ENCODE results near the gene PTGES.
A peak's percentile ranks its signal among the peaks of the same experiment; 100 is the strongest.
"Not testable (repeated sequence)": the region's sequence is repeated elsewhere in the genome, so short reads cannot be mapped to it uniquely, and the experiment has no call there.

Gene PTGES

GRCh38 chr9:129776938-129777768, 24.3 kb upstream of the PTGES start:
- no peak overlapping the region for H3K4me3 ChIP-seq (ENCODE audit: low read depth, low read length)
- DNase-seq (ENCODE audit: low read depth, low spot score), result peak; percentile 100
- in situ Hi-C loops (cut with HindIII; ENCODE audit: low sequenced_read_pairs), result no loop called here
- TF ChIP-seq, protein P1, sequence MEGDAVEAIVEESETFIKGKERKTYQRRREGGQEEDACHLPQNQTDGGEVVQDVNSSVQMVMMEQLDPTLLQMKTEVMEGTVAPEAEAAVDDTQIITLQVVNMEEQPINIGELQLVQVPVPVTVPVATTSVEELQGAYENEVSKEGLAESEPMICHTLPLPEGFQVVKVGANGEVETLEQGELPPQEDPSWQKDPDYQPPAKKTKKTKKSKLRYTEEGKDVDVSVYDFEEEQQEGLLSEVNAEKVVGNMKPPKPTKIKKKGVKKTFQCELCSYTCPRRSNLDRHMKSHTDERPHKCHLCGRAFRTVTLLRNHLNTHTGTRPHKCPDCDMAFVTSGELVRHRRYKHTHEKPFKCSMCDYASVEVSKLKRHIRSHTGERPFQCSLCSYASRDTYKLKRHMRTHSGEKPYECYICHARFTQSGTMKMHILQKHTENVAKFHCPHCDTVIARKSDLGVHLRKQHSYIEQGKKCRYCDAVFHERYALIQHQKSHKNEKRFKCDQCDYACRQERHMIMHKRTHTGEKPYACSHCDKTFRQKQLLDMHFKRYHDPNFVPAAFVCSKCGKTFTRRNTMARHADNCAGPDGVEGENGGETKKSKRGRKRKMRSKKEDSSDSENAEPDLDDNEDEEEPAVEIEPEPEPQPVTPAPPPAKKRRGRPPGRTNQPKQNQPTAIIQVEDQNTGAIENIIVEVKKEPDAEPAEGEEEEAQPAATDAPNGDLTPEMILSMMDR (IDR thresholded peaks at IDR 0.05; ENCODE audit: low read depth, low read length), result no peak

GRCh38 chr9:129776566-129776937, 23.7 kb upstream of the PTGES start:
- in situ Hi-C loops (cut with HindIII; ENCODE audit: low sequenced_read_pairs), result no loop called here
- no peak overlapping the region for H3K4me3 ChIP-seq (ENCODE audit: low read depth, low read length)
- TF ChIP-seq, protein P1 (IDR thresholded peaks at IDR 0.05; ENCODE audit: low read depth, low read length), result no peak
- DNase-seq (ENCODE audit: low read depth, low spot score), result no peak

- DNase-seq (ENCODE audit: low read depth, low spot score); H3K4me3 ChIP-seq (ENCODE audit: low read depth, low read length); in situ Hi-C loops (cut with HindIII; ENCODE audit: low sequenced_read_pairs): not testable (repeated sequence)
These were observed 23.3 kb upstream of the PTGES start for GRCh38 chr9:129776096-129776495.

- no peak overlapping the region for H3K4me3 ChIP-seq (ENCODE audit: low read depth, low read length)
- TF ChIP-seq, protein P1 (IDR thresholded peaks at IDR 0.05; ENCODE audit: low read depth, low read length), result no peak
- DNase-seq (ENCODE audit: low read depth, low spot score), result no peak
- in situ Hi-C loops (cut with HindIII; ENCODE audit: low sequenced_read_pairs), result no loop called here
These were observed 22.6 kb upstream of the PTGES start for GRCh38 chr9:129775448-129775798.

DNA sequence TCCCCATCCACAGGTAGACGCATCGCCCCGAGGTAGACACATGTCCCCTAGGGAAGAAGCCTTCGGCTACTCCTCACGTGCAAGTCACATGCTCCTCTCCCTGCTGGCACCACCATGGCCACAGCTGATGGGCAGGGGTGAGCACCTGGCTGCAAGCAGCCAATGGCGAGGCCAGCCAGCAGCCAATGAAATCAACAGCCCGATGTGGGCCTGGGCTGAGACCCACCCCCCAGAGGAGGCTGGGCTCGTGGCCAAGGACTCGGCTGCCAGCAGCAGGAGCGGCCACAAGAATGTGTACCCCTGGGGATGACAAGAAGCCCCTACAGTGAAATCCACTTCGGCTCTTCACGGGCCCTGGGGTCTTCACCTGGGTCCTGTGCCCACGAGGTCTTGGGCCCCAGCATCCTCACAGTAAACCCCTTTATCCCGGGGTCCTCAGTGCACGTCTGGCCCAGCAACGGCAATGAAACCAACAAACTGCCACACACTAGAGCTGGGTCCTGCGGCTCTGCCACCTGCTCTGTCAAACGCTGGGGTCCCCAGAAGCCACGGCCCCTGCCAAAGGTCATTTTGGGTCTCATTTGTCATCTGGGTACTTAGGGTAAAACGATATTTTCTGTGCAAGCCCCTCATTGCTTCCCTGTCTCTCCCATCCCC, 22.1 kb upstream of the PTGES start:
- DNase-seq (ENCODE audit: low read depth, low spot score), result no peak
- in situ Hi-C loops (cut with HindIII; ENCODE audit: low sequenced_read_pairs), result no loop called here
- H3K4me3 ChIP-seq (ENCODE audit: low read depth, low read length), result no peak overlapping the region
- TF ChIP-seq, protein P1 (IDR thresholded peaks at IDR 0.05; ENCODE audit: low read depth, low read length), result no peak

DNA sequence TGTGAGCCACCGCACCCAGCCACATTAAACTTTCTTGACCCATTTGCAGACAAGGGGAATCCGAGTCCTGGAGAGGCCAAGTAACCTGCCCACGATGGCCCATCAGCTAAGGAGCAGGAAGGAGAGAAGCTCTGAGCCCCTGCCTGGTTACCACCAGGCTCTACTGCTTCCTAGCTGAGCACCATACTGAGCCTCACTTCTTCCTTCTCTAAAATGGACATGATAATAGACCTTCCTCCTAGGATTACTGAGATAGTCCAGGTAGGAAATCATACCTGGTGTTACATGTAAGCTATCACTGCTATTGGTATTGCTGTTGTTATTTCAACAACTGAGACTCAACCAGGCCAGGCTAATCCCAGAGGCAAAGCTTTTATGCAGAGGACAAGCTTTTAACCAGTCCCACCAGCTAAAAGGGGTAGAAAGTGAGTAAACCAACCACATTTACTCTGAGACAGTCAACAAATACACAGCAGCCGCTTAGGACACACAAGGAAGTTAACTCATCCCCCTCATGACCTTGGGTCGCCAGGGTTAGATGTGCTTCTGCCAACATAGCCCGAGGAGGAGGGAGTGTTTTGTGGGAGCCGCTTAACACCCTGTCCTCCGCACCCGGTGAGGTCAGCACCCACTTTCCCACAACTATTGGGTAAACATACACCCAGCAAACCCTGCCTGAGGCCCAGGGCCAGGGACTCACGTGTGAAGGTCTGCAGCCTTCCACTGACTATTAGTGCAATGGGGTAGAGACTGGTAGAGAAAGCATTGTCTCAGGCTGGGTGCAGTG, 20.6 kb upstream of the PTGES start:
- TF ChIP-seq, protein P1 (IDR thresholded peaks at IDR 0.05; ENCODE audit: low read depth, low read length), result no peak
- in situ Hi-C loops (cut with HindIII; ENCODE audit: low sequenced_read_pairs), result no loop called here
- DNase-seq (ENCODE audit: low read depth, low spot score), result peak; percentile 32
- H3K4me3 ChIP-seq (ENCODE audit: low read depth, low read length), result no peak overlapping the region

Measured in astrocyte of the spinal cord (primary cell).